GM08714 (cell line): Measurements from ENCODE around the gene SOAT2.
A peak's percentile ranks its signal among the peaks of the same experiment; 100 is the strongest.

Source experiments
- H3K4me3 ChIP-seq: fragments of 200-500 bp; sonication (Bioruptor generic); 2 replicates; pipeline ENCODE4 v1.5.1; 2014; ENCODE audit warnings: mild to moderate bottlenecking, low read length, inconsistent platforms
- ZNF274 ChIP-seq: IDR thresholded peaks from 2 replicates; pipeline ENCODE4 v1.6.1; 2012; ENCODE audit warnings: mild to moderate bottlenecking, low read depth, low read length

SOAT2 gene, protein sequence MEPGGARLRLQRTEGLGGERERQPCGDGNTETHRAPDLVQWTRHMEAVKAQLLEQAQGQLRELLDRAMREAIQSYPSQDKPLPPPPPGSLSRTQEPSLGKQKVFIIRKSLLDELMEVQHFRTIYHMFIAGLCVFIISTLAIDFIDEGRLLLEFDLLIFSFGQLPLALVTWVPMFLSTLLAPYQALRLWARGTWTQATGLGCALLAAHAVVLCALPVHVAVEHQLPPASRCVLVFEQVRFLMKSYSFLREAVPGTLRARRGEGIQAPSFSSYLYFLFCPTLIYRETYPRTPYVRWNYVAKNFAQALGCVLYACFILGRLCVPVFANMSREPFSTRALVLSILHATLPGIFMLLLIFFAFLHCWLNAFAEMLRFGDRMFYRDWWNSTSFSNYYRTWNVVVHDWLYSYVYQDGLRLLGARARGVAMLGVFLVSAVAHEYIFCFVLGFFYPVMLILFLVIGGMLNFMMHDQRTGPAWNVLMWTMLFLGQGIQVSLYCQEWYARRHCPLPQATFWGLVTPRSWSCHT

GRCh38 chr12:53102883-53103807, at the start of gene SOAT2:
SOAT2 (plus strand) TSS chr12:53103486; CDS start chr12:53103578, 92 bp downstream.
- H3K4me3 ChIP-seq = no peak within 1 kb of the TSS; the same call in 1 of the 2 replicates
- no peak for TF ChIP-seq ZNF274

GRCh38 chr12:53054112-53054878, 49.0 kb upstream of the SOAT2 start:
- no peak for TF ChIP-seq ZNF274
- peak overlapping the region; percentile 65 for H3K4me3 ChIP-seq

GRCh38 chr12:53055471-53056266, 47.6 kb upstream of the SOAT2 start:
- H3K4me3 ChIP-seq = no peak overlapping the region
- TF ChIP-seq ZNF274 = no peak

GRCh38 chr12:53056296-53056695, 47.0 kb upstream of the SOAT2 start:
- no peak overlapping the region for H3K4me3 ChIP-seq
- no peak for TF ChIP-seq ZNF274

DNA sequence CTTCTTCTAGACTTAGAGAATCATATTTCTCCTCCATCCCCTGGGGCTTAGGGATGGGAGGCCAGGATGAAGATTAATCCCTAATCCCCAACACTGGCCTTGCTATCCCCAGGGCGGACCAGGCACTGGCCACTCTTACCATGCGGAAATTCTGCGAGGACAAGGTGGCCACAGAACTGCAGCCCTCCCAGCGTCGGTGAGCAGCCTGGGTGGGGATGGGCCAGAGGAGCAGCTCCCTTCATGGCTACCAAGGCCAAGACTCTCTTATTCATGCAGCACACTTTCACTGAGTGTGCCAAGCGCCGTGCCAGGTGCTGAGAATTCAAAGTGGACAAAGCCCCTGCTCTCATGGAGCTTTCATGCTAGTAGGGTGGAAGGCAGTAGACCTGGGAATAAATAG, 46.4 kb upstream of the SOAT2 start:
- TF ChIP-seq ZNF274 = no peak

DNA sequence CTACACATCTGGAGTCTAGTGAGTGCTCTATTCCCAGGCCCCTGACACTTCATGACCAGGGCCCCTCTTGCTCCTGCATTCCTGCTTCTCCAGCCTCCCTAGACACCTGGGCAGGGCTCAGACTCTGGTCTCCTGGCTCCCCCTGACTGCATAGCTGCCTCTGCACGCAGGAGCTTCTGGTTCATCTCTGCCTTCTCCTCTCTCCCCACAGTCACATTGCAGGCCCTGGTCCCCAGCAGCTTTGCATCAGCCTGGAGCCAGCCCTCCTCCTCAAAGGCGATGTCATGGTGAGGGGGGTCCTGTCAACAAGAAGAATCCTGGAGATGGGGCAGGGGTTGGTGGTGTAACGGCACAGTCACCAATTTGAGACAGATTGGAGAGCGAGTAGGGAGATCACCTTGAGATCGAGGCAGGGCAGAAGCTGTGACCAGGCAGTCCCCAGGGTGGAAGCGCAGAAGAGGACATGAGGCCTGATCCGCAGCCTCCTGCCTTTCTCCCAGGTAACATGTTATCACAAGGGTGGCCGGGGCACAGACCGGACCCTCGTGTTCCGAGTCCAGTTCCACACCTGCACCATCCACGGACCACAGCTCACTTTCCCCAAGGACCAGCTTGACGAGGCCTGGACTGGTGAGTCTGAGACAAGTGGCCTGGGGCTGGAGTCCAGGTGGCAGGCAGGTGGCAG, 45.3 kb upstream of the SOAT2 start:
- H3K4me3 ChIP-seq = no peak overlapping the region
- no peak for TF ChIP-seq ZNF274

More for the DNA sequence above, 46.4 kb upstream of the SOAT2 start:
- H3K4me3 ChIP-seq = no peak overlapping the region

- H3K4me3 ChIP-seq = no peak overlapping the region
- TF ChIP-seq ZNF274 = no peak
Measured at GRCh38 chr12:53058674-53059433, 44.4 kb upstream of the SOAT2 start.

DNA sequence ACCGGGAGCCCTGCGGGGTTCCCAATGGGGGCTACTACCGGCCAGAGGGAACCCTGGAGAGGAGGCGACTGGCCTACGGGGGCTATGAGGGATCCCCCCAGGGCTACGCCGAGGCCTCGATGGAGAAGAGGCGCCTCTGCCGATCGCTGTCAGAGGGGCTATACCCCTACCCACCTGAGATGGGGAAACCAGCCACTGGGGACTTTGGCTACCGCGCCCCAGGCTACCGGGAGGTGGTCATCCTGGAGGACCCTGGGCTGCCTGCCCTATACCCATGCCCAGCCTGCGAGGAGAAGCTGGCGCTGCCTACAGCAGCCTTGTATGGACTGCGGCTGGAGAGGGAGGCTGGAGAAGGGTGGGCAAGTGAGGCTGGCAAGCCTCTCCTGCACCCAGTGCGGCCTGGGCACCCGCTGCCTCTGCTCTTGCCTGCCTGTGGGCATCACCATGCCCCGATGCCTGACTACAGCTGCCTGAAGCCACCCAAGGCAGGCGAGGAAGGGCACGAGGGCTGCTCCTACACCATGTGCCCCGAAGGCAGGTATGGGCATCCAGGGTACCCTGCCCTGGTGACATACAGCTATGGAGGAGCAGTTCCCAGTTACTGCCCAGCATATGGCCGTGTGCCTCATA, 43.7 kb upstream of the SOAT2 start:
- no peak for TF ChIP-seq ZNF274
- no peak overlapping the region for H3K4me3 ChIP-seq

DNA sequence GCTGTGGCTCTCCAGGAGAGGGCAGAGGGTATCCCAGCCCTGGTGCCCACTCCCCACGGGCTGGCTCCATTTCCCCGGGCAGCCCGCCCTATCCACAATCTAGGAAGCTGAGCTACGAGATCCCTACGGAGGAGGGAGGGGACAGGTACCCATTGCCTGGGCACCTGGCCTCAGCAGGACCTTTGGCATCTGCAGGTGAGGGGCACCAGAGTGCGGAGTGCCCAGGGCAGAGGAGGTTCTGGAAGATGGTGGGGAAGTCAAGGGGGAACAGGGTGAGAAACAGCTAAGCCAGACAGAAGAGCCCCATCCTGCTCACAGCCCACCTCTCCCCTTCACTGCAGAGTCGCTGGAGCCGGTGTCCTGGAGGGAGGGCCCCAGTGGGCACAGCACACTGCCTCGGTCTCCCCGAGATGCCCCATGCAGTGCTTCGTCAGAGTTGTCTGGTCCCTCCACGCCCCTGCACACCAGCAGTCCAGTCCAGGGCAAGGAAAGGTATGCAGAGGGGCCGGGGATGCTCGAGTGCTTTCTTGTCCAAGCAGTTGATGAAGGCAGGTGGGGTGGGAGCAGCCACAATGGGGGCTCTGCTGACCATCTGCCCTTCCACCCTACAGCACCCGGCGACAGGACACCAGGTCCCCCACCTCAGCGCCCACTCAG, 43.1 kb upstream of the SOAT2 start:
- TF ChIP-seq ZNF274 = no peak
- no peak overlapping the region for H3K4me3 ChIP-seq

DNA sequence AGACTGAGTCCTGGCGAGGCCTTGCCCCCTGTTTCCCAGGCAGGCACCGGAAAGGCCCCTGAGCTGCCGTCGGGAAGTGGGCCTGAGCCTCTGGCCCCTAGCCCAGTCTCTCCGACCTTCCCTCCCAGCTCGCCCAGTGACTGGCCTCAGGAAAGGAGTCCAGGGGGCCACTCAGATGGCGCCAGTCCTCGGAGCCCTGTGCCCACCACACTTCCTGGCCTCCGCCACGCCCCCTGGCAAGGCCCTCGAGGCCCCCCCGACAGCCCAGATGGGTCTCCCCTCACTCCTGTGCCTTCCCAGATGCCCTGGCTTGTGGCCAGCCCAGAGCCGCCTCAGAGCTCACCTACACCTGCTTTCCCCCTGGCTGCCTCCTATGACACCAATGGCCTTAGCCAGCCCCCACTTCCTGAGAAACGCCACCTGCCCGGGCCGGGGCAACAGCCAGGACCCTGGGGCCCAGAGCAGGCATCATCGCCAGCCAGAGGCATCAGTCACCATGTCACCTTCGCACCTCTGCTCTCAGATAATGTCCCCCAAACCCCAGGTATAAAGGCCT, 42.5 kb upstream of the SOAT2 start:
- no peak overlapping the region for H3K4me3 ChIP-seq
- TF ChIP-seq ZNF274 = no peak

DNA sequence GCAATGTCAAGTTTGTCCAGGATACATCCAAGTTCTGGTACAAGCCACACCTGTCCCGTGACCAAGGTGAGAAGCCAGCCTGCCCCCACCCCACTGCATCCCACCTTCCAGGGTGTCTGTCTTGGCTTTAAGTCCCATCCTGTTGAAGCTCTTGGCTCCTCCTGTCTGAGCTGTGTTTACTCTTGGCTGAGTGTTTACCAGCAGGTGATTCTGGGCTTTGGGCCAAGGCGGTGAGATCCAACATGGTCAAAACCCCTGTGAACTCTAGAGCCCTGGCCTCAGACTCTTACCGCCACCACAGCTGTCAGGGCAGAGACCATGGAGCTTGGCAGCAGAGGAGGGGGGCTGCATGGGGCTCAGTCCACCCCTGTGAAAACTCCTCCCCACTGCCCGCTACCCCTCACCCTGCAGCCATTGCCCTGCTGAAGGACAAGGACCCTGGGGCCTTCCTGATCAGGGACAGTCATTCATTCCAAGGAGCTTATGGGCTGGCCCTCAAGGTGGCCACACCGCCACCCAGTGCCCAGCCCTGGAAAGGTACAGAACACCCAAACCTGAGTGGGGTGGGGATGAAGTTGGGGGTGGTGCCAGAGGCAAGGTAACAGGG, 41.8 kb upstream of the SOAT2 start:
- H3K4me3 ChIP-seq = no peak overlapping the region
- no peak for TF ChIP-seq ZNF274
